PFSK-1 (cell line): Measurements from ENCODE around the gene ATXN1.

Experiments used
- FOXP2 ChIP-seq: optimal IDR thresholded peaks from 2 replicates; pipeline ENCODE3; 2011; ENCODE audit warnings: borderline replicate concordance, control low read depth, inconsistent platforms; ENCODE audit not compliant: insufficient read depth; ENCODE audit errors: extremely low read length, extremely low read depth
- POLR2AphosphoS5 ChIP-seq: IDR thresholded peaks from 2 replicates; pipeline ENCODE4 v1.6.1; 2012; ENCODE audit warnings: low read depth, mild to moderate bottlenecking, control low read depth, low read length, moderate library complexity
- REST ChIP-seq, 2 experiments: IDR thresholded peaks; 2 replicates each; pipeline versions ENCODE4 v1.6.1 to v1.8.0; 2011 to 2012; ENCODE audit warnings: low read depth in 2 of 2, low read length in 2 of 2, control low read depth in 1 of 2, inconsistent platforms in 1 of 2, mild to moderate bottlenecking in 1 of 2, moderate library complexity in 1 of 2; ENCODE audit not compliant: insufficient read depth in 1 of 2
- SIN3A ChIP-seq: IDR thresholded peaks from 2 replicates; pipeline ENCODE4 v1.6.1; 2012; ENCODE audit warnings: mild to moderate bottlenecking, low read length, moderate library complexity, borderline replicate concordance; ENCODE audit not compliant: insufficient read depth
- TAF1 ChIP-seq: IDR thresholded peaks from 2 replicates; pipeline ENCODE4 v1.6.1; 2012; ENCODE audit warnings: low read length, control low read depth, borderline replicate concordance; ENCODE audit not compliant: insufficient read depth

ATXN1 gene

GRCh38 chr6:16409531-16410441 lies 351.5 kb downstream of the ATXN1 start:
- TF ChIP-seq SIN3A (no peak), REST (IDR thresholded peaks at IDR 0.05; ENCODE audit: insufficient read depth in 1 of 2, low read depth in 2 of 2, low read length in 2 of 2) (no peak), TAF1 (no peak), POLR2AphosphoS5 (0 out of 2 replicates have a peak, but pooled peaks have one; percentile 41)

GRCh38 chr6:16408766-16409165 lies 352.5 kb downstream of the ATXN1 start:
- TF ChIP-seq POLR2AphosphoS5: no peak
- TF ChIP-seq SIN3A: no peak
- TF ChIP-seq TAF1: no peak
- TF ChIP-seq FOXP2: no peak
- TF ChIP-seq REST (IDR thresholded peaks at IDR 0.05; ENCODE audit: insufficient read depth in 1 of 2, low read depth in 2 of 2, low read length in 2 of 2): no peak

- TF ChIP-seq FOXP2 (no peak), TAF1 (no peak), SIN3A (no peak), POLR2AphosphoS5 (no peak), REST (IDR thresholded peaks at IDR 0.05; ENCODE audit: insufficient read depth in 1 of 2, low read depth in 2 of 2, low read length in 2 of 2) (no peak)
These were observed 354.3 kb downstream of the ATXN1 start for GRCh38 chr6:16406966-16407365.

- TF ChIP-seq TAF1: no peak
- no peak for TF ChIP-seq SIN3A
- TF ChIP-seq FOXP2: no peak
- no peak for TF ChIP-seq REST (IDR thresholded peaks at IDR 0.05; ENCODE audit: insufficient read depth in 1 of 2, low read depth in 2 of 2, low read length in 2 of 2)
- TF ChIP-seq POLR2AphosphoS5: no peak
These were observed 355.9 kb downstream of the ATXN1 start for GRCh38 chr6:16405375-16405774.
